ENCODE measurements around the gene KCNT2.

The KCNT2 gene

GRCh38 chr1:196442366-196442765 is 165.9 kb downstream of the KCNT2 start:
- FAIRE-seq, result no peak

DNA sequence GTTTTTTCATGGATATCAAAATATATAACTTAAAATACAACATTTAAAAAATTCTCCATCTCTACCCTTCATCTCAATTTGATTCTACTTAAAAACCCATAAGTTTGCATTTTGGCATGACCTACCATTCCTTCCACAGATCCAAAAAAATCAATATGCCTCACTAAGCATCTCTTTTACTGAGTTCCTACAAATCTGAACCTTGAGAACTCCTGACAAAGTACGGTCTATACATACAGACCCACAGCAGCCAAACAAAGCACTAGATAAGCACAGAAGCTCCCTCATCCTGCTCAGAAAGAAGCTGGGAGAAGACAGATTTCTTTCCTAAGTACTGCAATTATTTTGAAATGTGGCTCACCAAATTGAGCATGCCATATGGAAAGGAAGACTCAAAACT is 167.5 kb downstream of the KCNT2 start:
- no peak for FAIRE-seq

- no peak for FAIRE-seq
These were observed 169.9 kb downstream of the KCNT2 start for GRCh38 chr1:196438329-196438728.

- FAIRE-seq, result no peak
These were observed 170.6 kb downstream of the KCNT2 start for GRCh38 chr1:196437671-196438070.

DNA sequence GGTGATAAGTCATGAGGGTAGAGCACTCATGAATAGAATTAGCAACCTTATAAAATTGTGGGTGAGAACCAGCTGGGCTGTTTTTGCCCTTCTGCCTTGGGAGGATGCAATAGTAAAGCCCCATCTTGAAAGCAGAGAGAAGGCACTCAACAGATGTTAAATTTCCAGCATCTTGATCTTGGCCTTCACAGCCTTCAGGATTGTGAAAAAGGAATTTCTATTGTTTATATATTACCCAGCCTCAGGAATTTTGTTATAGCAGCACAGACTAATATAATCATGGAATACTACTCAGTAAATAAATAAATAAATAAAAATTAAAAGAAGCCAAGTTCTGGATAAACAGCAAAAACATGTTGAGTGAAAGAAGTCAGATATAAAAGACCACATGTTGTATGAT is 175.2 kb downstream of the KCNT2 start:
- no peak for FAIRE-seq

DNA sequence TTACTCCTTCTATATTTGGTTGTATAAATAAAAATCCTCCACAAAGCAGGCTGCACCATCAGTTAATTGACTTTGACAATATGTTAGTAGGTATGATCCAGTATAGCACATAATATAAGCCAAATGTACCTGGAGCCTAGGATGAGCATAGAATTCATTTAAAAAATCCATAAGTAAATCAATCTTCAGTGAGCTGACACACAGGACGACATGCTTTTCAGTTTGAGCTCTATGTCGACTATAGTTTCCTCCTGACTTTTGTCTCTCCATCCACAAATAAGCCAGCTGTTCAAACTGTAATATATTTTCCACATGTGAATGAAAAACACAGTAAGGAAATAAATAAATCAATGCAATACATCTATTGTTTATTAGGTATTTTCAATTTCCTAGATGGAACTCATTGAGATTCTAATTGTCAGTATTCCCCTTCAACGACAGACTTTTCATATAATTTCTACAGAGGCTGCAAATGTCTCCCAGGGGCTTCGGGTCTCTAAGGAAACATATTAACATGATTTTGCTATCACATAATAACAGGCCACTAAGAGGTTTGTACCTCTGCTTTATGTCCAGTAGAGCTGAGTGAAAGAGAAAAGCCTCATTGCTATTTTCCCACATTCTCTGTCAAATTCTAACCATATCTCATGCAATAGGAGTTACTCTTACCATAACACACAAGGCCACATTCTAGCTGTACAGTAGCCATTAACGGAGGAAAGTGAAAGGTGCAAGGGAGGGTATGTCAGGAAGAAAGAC is 180.1 kb downstream of the KCNT2 start:
- no peak for FAIRE-seq

- FAIRE-seq, result no peak
These were observed 182.7 kb downstream of the KCNT2 start for GRCh38 chr1:196425513-196425912.

DNA sequence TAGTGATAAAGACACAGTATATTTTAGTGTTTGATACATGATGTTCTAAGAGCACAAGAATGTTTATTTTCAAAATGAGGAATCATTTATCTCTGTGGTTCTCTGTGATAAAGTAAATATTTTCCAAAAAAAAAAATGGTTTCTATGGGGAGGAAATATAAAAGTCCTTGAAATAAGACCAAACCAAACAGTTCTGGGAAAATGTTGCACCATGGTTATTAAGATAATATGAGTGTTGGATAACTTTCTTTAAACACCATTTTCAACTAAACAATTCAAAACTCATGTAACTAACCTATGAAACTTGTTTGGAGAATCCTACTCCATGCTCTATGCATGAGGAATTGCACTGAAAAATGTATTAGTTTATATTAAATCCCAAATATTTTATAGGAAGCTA is 184.6 kb downstream of the KCNT2 start:
- FAIRE-seq, result no peak

DNA sequence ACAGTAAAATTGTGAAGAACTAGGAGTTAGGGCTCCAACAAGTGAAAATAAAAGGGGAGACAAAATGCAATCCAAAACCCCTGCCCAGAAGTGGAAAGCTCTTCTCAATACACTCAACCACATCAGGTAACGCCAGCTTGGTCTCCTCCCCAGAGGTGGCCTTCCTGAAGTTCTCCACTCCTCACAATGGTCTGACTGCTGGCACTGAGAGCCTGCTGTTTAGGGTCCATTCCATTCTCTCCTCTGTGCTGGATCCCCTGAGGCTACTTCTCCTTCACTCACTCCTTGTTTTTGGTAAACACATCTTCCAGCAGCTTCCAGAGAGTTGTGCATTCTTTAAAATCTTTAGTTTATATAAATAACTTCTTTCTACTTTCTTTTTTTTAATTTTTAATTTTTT is 189.5 kb downstream of the KCNT2 start:
- FAIRE-seq, result no peak

DNA sequence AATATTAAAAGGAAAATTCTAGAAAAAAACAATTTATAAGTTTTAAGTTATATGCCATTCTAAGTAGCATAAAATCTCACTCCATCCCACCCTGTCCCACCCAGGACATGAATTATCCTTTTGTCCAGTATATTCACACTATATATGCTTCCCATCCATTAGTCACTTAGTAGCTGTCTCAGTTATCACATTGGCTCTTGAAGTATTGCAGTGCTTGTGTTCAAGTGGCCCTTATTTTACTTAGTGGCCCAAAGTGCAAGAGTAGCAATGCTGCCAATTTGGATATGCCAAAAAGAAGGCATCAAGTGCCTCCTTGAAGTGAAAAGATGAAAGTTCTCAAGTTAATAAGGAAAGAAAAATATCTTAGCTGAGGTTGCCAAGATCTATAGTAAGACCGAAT is 192.3 kb downstream of the KCNT2 start:
- FAIRE-seq, result no peak

DNA sequence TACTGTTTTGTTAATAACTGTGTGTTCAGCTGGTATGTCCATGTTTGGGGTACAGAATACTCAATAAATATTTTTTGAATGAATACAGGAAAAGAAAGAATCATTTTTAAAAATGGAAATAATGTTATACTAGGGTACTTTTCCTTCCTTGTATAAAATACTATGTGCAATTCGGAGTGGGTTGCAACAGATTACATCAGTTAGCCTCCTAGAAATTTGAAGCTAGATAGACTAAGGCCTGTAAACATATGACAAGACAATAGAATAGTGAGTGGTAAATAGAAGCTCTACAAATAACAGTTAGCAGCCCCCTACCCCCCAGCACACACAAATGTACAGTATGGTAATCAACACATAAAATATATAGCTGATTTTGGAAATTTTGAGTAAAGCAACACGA is 195.9 kb downstream of the KCNT2 start:
- FAIRE-seq, result no peak

GRCh38 chr1:196410768-196411167 is 197.5 kb downstream of the KCNT2 start:
- no peak for FAIRE-seq

DNA sequence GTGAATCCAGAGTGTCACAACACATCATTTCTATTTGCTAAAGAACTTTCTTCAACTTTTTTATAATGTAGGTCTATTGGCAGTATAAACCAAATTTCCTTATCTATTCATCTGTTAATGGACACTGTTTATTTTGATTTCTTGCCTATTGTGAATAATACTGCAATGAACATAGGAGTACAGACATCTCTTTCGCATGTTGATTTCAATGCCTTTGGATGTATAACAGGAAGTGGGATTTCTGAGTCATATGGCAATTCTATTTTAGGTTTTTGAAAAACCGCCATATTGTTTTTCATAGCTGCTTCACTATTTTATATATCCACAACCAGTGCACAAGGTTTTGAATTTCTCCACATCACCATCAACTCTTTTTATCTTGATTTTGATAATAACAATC is 198.7 kb downstream of the KCNT2 start:
- no peak for FAIRE-seq

- no peak for FAIRE-seq
These were observed 200.7 kb downstream of the KCNT2 start for GRCh38 chr1:196407358-196408051.

- FAIRE-seq, result no peak
These were observed 202.4 kb downstream of the KCNT2 start for GRCh38 chr1:196405839-196406238.

GRCh38 chr1:196403803-196404690 is 204.2 kb downstream of the KCNT2 start:
- FAIRE-seq, result no peak

- peak; percentile 10 for FAIRE-seq
These were observed 206.3 kb downstream of the KCNT2 start for GRCh38 chr1:196401891-196402290.

DNA sequence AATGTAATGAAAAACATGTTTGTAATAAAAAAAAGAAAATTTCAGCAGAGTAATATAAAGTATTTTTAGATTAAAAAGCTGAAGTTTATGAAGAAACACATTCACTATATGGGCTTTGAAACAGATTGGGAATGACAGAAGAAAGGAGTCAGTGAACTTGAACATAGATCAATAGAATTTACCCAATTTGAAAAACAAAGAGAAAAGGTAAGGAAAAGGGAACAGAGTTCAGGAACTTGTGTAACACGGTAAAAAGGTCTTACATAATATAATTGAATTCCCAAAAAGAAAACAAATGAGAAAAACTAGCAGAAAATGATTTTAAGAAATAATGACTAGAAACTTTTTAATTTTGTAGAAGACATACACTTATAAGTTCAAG is 206.8 kb downstream of the KCNT2 start:
- no peak for FAIRE-seq

- no peak for FAIRE-seq
These were observed 207.5 kb downstream of the KCNT2 start for GRCh38 chr1:196400478-196401451.

DNA sequence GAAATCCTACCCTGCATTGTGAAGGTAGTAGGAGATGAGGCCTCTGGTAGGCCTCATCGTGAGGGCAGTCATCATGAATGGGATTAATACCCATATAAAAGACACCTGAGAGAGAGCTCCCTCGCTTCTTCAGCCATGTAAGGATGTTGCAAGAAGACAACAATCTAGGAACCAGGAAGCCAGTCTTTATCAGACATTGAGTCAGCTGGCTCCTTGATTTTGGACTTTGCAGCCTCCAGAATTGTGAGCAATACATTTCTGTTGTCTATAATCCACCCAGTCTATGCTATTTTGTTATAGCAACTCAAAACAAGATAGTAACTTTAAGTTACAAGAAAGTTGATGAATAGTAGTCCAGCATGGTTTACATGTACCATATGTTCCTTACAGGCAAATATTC is 208.5 kb downstream of the KCNT2 start:
- no peak for FAIRE-seq

DNA sequence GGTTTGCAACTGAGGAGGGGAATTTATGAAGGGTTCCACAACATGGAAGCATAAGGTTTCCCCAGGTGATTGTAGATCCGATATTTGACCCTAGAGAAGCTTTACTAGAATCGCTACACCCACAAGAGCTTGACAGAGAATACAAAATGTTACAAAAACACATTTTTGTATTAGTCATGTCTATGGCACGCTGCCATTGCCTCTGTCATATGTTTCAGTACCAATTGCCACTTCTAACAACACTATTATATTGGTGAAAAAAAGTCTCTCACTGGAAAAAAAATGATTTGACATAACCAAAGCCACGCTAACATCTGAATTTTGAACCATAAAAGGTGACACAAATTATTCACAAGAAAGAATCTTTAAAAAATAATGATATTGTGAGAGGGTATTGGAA is 214.5 kb downstream of the KCNT2 start:
- no peak for FAIRE-seq

DNA sequence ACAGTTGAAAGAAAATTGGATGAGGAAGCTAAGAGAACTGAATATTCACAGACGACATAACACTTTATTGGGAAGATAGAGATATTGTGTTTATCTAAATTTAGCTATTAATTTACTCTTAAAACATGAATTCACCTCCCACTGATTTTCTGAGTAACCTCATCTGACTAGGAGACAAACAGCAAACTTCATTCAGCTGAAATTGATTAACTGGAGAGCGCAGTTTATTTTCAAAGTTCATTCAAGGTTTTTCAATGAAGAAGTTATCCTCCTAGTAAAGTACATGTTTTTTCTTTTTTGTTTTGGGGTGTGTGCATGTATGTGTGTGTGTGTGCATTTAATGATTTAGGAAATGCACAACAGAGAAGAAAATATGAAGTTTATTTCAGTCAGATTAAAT is 215.0 kb downstream of the KCNT2 start:
- no peak for FAIRE-seq
